A204.1 (cell line): ENCODE results near the gene PLIN4.

Experiments used
- FAIRE-seq: peaks from 2 replicates; lab custom pipeline; 2012; peaks lifted over from hg19 to GRCh38; lab: Jason Lieb, UNC

PLIN4 gene

GRCh38 chr19:4505570-4506448 is 12.5 kb downstream of the PLIN4 start:
- FAIRE-seq = no peak

GRCh38 chr19:4504891-4505569 is 13.3 kb downstream of the PLIN4 start:
- FAIRE-seq = no peak

- no peak for FAIRE-seq
Measured at GRCh38 chr19:4504297-4504701, 14.0 kb downstream of the PLIN4 start.

- FAIRE-seq = no peak
Measured at GRCh38 chr19:4503825-4504170, 14.5 kb downstream of the PLIN4 start.

- FAIRE-seq = no peak
Measured at GRCh38 chr19:4503132-4503824, 15.0 kb downstream of the PLIN4 start.

GRCh38 chr19:4502282-4503131 is 15.8 kb downstream of the PLIN4 start:
- no peak for FAIRE-seq

- FAIRE-seq = no peak
Measured at GRCh38 chr19:4501691-4502090, 16.6 kb downstream of the PLIN4 start.

GRCh38 chr19:4500841-4501591 is 17.3 kb downstream of the PLIN4 start:
- FAIRE-seq = no peak

GRCh38 chr19:4499855-4500254 is 18.4 kb downstream of the PLIN4 start:
- FAIRE-seq = no peak

- no peak for FAIRE-seq
Measured at GRCh38 chr19:4499318-4499717, 19.0 kb downstream of the PLIN4 start.

- FAIRE-seq = no peak
Measured at GRCh38 chr19:4498694-4499093, 19.6 kb downstream of the PLIN4 start.

GRCh38 chr19:4497770-4498389 is 20.4 kb downstream of the PLIN4 start:
- FAIRE-seq = no peak

- no peak for FAIRE-seq
Measured at GRCh38 chr19:4496304-4496703, 22.0 kb downstream of the PLIN4 start.

GRCh38 chr19:4495471-4495870 is 22.8 kb downstream of the PLIN4 start:
- FAIRE-seq = no peak

- no peak for FAIRE-seq
Measured at GRCh38 chr19:4494691-4495064, 23.6 kb downstream of the PLIN4 start.

- FAIRE-seq = no peak
Measured at GRCh38 chr19:4493929-4494690, 24.2 kb downstream of the PLIN4 start.

- no peak for FAIRE-seq
Measured at GRCh38 chr19:4493104-4493928, 25.0 kb downstream of the PLIN4 start.

- no peak for FAIRE-seq
Measured at GRCh38 chr19:4492337-4493103, 25.8 kb downstream of the PLIN4 start.

GRCh38 chr19:4491446-4491845 is 26.8 kb downstream of the PLIN4 start:
- no peak for FAIRE-seq
